NCI-H2227 treated with DMSO at 0.1 percent for 48 hours (cell line): Measurements from ENCODE around the gene ATP9A.
"Not testable (repeated sequence)": the region's sequence is repeated elsewhere in the genome, so short reads cannot be mapped to it uniquely, and the experiment has no call there.

Source experiments
- DNase-seq: peaks from one replicate; lab custom pipeline; 2025; lab: John Stamatoyannopoulos, UW

The ATP9A gene

DNA sequence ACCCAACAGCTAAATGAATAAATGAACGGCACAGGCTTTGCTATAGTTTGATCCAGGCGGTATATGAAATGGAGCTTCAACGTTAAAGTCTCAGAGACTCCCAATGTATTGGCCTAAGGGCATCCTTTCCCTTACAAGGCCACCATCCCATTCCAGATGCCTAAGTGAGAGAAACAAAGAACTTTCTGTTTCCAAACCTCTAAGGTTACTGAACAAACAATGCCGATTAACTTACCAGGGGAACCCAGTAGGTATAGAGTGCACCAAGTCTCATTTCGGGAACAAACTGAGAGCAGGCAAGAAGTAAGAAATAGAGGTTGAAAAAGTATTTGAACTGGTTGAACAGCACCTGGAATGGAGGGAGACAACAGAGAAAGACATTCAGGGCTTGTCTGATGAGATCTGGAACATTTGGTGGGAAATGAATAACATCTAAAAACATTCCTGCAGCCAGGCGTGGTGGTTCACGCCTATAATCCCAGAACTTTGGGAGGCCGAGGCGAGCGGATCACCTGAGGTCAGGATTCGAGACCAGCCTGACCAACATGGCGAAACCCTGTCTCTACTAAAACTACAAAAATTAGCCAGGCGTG, 42.5 kb downstream of the ATP9A start:
- no peak for DNase-seq

DNA sequence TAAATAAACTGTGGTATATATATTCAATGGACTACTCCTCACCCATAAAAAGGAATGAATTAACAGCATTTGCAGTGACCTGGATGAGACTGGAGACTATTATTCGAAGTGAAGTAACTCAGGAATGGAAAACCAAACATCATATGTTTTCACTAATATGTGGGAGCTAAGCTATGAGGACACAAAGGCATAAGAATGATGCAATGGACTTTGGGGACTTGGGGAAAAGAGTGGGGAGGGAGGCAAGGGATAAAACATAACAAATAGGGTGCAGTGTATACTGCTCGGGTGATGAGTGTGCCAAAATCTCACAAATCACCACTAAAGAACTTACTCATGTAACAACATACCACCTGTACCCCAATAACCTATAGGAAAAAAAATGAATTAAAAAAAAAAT, 45.2 kb downstream of the ATP9A start:
- DNase-seq = not testable (repeated sequence)

DNA sequence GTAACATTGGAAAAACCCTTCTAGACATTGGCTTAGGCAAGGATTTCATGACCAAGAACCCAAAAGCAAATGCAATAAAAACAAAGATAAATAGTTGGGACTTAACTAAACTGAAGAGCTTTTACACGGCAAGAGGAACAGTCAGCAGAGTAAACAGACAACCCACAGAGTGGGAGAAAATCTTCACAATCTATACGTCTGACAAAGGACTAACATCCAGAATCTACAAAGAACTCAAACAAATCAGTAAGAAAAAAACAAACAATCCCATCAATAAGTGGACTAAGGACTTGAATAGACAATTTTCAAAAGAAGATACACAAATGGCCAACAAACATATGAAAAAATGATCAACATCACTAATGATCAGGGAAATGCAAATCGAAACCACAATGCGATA, 45.9 kb downstream of the ATP9A start:
- not testable (repeated sequence) for DNase-seq

DNA sequence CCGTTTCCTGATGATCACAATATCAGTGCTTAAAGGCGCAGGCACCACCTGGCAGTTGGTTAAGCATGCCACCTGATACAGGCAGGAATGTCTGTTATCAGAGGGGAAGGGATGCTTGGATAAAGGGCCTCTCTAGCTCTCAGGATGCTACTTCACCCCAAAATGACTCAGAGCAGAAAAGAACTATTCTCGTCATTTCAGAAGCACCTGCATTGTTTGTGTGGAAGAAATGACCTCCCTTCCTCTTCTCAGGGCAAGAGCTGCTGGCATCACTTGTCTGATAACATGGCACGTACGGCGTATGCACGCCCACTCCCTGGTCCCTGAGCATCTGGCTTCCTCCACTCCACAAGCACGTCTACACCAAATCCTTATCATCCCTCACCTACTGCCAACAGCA, 47.3 kb downstream of the ATP9A start:
- DNase-seq = no peak

DNA sequence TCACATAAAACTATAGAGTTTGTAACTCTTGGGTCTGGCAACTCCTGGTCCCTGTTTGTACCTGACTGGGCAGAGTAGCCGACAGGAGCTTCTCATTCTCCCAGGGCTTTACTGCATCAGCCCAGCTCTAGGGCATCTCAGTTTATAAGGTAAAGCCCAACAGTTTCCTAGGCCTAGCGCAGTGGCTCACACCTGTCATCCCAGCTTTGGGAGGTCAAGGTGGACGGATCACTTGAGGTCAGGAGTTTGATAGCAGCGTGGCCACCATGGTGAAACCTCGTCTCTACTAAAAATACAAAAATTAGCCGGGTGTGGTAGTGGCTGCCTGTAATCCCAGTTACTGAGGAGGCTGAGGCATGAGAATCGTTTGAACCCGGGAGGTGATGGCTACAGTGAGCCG, 47.8 kb downstream of the ATP9A start:
- no peak for DNase-seq

DNA sequence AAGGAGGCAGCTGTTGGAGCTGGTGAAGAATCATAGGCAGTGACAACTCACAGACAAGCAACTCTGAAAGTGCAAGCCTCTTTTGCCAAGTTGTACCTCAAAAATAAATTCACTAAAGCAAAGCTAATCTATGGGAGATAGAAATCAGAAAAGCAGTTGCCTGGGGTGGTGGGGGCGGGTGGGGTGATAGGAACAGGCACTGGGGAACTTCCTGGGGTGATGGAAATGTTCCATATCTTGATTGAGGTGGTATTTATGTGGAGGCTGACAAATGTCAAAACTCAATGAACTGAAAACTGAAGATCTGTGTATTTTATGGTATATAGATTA, 52.4 kb downstream of the ATP9A start:
- DNase-seq = no peak

DNA sequence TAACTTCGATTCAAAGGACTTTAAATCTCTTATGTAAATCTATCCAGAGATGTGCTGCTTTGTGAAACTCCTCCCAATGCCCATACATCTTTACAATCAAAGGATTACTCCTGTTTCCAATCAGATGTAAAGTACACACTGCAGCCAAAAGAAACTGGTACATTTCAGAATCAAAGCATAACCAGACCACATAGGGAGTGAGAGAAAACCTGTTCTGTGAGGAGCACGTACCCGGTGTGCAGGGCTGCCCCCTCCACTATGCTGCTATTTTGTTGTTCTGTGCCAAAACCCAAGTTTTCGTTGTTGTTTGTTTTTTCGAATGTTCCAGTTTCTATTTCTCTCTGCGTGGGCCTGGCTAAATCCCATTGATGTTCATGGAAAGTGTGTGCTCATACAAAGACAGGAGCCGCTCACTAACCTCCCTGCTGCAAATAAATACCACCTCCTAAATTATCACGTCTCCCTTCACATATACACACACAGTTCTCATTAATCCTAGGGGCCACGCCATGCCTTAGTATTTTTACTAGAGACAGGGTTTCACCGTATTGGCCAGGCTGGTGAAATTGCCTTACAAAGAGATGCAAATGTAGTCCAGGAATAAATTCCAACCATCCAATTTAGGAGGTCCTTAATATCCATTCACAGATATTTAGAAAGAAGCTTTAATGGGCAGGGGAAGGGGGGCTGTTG, 52.9 kb downstream of the ATP9A start:
- DNase-seq = no peak

DNA sequence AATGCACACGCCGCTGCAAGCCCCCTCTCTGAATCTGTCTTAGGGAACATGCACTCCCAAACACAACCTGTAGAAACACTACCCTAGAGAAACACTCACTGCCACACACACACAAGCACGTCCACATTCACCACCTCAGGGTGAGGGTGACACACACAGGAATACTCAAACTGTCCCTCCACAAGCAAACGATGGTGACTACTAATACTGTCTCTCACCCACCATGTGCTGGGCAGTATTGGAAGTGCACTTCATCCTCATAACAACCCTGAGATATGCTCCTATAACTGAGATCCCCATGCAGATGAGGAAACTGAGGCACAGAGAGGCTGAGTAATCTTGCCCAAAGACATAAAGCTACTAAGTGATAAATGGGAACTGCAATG, 55.0 kb downstream of the ATP9A start:
- no peak for DNase-seq

DNA sequence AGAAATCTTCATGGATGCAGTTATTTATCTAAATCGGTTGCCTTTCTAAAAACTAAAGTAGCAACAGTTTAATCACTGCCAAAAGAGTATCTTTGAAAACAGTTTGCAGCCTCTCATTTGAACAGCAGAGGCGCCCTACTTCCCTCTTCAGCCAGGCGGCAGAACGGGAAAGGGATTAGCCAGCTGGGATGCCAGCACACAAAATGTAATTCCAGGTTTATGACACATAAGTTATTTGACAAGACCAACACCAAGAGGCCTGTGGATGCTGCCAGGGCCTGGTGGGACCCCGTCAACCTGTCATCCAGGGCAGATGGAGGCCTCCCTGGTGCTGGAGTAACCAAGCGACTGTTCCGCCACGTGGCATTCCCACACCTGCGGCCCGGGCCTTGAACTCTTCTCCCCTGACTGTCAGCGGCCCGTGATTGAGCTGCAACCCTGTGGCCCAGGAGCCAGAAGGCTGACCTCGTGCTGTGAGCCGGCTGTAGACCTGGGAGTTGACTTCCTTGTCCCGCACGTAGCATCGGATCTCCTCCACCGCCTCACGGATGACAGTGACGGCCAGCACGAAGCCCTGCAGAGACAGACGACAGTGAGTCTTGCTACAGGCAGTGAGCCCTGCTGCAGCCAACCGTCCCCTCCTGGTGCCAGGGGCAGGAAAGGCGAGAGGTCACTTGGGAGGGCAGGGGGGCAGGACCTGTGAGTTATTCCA, 55.5 kb downstream of the ATP9A start:
- DNase-seq = no peak

DNA sequence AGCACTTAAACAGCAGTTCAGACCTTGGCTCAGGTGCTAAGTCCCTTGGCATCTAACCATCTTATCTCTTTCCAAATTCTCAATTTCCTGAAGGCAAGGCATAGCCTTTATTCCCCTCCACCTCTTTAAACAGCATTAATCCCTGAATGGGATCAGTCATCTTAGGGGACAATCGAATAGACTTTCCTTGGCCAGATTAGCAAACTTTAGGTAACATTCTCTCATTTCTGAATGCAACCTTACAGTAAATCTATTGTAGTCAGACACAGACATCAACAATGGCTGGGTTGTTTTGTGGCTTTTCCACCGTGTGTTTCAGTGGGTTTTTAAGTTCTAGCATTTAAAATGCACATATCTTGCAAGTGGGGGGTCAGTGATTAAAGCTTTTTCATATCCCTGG, 56.8 kb downstream of the ATP9A start:
- no peak for DNase-seq

DNA sequence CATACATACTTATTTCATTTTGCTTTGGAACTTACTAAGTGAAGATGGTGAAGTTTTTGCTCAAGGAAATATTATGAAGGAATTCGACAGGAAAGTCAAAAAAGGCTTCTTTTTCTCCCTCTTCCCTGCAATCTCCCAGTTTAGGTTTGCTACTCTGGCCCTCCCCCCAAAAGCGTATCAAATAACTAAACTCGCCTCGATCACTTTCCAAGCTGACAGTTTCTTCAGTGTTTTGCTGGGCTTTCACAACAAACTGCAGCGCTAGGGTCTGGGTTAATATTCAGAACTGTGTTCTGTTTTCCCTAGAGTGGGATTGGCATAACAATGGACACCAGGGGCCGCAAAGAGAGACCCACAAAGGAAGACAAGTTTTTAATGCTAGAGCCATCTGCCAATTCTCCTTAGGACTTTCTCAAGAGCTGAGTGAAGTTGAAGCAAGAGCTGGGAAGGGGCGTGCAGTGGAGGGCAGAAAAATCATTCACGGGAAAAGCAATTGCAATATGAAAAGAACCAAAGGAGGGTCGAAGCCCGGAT, 57.8 kb downstream of the ATP9A start:
- DNase-seq = no peak

DNA sequence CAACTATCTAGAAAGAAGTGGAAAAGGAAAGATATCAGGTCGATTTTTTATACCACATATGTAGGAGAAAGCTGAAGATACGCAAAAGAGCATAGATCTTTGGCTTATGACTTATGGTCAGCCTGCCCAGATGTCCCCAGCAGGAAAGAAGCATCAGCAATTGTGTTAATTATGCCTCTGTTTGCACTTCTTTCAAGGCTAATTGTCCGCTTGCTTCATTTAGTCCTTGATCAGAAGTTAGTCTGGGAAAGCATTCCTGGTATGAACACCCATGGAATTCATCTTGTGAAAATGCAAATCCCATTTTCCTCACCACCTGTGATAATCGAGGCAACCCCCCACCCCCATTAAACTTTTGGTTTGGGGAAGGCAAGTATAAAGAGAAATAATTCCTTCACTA, 62.8 kb downstream of the ATP9A start:
- no peak for DNase-seq

DNA sequence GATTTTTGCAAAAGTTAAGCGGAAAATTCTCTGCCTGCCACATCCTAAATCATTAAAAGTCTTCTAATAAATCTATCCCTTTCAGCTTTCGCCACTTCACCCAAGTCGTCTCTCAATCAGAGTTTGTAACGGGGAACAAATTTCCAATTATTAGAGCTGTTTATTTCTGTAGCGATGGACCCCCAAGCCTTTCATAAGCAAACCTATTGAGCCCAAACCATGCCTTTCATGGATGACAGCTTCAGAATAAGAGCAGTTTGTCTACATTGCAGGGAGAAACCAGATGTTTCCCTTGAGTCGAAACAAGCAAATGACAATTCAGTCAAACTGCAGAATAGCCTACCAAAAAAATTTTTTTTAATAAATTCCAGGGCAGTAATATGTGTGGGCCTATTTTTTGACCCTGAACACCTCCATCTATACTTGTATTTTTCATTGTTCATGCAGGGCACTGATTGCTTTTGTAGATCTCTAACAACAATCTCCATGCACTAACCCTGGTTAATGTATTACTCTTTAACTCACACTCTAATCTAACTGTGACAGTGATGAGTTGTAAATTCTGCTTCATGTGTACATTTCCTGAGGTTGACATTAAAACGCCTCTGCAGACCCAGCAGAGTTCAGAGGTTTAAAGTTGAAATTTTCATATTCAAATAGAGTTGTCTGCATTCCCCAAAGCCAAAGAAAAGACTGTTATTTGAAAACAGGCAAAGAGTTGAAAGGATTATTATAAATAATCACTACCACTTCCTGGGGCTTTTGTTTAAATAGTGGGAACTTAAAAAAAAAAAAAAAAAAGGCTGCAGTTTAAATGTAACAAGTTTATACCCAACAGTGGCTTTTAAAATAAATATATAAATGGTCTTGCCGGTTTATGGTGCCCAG, 64.5 kb downstream of the ATP9A start:
- DNase-seq = no peak

DNA sequence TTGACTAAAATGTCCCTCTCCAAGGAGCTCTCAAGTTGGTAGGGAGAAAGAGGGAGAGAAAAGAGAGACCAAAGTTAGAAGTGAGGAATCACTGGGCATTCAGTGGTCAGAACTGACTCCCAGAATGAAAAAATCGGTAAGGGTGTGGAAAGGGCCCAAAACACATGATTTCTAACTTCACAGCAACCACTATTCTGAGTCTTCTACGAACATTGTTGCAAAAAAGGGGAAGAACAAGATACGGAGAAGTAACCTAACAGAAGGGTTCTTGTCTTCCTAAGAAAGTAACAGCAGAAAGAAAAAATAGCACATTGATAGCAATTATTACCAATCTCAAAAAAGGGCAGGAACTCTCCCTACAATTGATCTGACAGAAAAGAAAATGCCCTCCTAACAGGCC, 65.6 kb downstream of the ATP9A start:
- no peak for DNase-seq

DNA sequence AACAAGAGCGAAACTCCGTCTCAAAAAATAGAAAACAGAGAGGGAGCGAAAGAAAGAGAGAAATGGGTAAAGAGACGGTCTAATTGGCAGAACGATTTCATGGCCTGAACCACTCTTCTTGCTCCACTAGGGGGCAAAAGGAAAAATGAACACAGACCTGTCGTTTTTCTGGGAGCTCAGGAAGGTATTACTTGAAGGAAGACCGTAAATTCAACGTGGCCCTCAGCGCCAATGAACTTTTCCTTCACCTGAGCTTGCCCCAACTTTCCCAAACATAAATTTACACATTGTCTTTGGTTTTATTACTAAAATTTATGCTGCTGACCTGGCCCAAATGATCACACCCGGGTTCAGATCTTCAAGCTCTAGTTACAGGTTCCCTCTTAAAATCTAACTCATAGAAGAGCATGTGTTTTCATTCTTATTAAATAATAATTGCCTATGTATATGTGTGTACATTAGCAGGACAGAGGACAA, 67.3 kb downstream of the ATP9A start:
- DNase-seq = no peak

DNA sequence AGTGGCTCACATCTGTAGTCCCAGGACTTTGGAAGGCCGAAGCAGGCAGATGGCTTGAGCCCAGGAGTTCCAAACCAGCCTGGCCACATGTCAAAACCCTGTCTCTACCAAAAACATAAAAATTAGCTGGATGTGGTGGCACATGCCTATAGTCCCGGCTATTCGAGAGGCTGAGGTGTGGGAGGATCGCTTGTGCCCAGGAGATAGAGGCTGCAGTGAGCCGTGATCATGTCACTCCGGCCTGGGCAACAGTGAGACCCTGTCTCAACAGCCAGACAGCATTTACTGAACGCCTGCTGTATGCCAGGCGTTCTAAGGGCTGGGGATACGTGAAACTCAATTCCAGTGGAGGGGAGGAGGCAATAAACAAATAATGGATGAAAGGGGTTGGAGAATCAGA, 69.9 kb downstream of the ATP9A start:
- no peak for DNase-seq

DNA sequence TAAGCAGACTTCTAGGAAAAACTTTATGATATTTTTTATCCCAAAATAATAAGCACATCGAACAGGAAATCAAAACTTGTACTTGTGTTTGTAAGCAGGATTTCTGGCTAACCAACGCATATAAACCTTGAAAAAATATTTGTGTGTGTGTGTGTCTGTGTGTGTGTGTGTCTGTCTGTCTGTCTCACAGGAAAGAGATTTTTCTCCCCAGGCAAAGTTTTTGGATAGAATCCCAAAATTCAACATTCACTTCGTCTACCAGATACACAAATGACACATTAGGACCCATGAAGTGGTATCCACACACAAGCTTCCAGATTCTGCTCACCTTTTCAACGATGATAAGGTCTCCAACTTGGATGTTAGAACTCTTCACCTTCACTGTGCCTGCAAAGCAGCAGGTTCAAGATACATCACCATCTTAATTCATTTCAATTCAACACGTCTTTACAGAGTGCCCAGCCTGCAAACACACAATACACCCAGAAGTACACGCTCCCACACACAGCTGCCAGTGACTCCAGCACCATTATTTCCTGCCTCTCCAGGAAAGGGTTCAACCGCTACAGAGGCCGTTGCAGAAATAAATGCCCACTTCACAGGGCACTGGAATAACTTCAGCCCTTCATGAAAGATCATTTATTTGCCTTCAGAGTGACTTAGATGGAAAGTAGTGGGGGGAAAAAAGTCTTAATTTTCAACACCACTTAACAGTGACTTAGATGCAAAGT, 70.9 kb downstream of the ATP9A start:
- no peak for DNase-seq

DNA sequence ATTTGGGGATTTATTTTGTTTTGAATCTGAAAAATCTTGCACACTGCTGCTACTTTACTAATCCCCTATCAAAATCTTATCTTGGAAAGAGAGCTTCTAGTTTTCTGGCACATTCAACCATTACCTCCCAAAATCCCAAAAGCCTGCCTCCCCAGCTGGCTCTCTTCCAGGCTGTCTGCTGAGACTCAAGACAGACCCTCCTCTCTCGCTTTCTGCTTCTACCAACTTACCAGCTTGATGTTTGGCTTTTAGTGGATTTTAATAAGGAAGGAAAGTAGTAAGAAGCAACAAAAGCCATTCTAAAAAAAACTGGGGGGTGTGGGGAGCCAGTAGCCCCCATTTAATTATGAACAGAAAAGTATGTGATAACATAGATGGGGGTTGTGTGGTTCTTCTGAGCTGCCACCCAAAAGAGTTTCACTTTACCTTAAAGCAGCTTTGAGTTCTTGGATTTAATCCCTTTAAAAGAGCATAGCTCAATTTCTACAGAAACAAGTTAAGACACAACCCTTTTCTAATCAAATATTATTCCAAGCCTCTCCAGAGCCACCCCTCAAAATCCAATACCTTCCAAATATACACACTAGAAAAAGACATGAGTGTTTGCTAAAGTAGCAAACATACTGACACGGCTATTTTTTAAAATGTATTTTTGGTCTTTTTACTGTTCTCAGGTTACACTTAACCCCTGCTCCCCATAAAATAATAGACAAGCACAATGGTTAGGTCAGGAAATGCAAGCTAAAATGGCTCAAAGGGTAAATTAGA, 71.7 kb downstream of the ATP9A start:
- no peak for DNase-seq

DNA sequence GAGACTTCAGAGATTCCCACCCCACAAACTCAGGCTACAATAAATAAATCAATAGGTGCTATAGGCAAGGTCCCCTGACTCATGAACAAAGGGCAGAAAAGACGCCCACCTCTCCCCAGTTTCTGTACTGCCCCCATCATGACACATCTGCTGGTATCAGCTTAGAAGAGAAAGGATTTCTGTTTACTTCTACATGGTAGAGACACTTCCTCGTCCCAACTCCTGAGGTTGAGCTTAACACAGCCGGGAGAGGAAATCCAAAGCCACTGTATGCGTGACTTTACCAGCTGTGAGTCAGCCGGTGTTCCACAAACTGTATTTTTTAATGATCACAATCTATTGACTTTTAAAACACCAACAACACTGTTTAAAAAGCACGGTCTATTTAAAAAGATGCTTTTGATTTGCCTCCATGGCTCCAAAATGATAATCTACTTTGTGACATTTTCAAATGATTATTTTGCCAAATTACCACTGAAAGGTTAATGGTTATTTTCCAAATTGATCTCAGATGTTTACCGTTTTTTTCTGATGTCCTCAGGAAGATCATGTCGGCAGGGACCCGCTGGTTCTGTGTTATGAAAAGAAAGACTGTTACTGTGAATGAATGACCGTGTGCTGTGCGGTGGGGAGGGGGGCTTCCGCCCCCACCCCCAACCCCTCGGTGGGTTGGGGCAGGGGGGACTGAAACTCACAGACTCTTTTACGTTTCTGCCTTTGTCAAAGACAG, 72.5 kb downstream of the ATP9A start:
- no peak for DNase-seq

DNA sequence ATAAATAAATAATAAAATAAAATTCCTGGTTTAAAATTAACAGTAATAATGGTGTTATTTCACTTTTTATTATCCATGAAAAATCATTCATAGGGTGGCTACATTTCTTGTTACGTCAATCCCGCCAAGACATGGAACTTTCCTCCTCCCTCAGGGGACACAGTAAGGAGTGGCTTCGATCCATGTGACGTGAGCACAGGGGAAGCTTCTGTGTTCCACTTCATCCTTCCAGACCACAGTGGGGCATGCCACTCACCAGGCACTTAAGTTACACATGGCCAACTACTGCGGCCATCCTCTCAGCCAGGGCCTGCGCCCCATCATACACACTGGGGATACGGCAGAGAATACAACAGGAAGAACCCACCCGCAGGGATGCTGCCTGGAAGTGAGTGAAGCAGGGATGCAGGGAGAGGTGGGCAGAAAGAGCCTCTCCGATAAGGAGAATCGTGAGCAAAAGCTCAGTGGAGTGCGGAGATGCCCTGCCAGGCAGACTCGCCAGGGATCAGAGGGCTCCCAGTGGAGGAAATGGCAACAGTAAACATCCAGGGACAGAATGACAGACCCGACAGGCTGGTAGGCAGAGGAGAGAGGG, 75.3 kb downstream of the ATP9A start:
- DNase-seq = no peak
